NCI-H446 treated with DMSO at 0.1 percent for 48 hours (cell line): ENCODE results near the gene UNCX.

ENCODE experiments used
- DNase-seq: peaks from one replicate; lab custom pipeline; 2025; lab: John Stamatoyannopoulos, UW

UNCX gene

DNA sequence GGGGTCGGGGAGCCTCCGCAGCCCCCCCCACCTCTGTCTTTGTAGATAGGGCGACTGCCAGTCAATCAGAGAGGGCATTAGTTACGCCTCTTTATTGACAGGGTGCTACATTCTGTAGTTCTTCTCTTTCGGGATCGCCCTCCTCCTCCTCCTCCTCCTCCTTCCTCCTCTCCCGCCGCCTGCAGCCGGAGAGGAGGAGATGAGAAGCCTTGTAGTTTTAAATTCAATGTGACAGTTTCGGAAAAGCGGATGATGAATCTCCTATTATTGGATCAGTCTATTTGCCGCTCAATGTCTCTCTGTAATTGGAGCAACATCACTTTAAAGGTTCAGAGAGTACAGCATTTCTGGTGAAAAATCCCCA lies 587 bp upstream of the UNCX start:
- DNase-seq, result no peak

DNA sequence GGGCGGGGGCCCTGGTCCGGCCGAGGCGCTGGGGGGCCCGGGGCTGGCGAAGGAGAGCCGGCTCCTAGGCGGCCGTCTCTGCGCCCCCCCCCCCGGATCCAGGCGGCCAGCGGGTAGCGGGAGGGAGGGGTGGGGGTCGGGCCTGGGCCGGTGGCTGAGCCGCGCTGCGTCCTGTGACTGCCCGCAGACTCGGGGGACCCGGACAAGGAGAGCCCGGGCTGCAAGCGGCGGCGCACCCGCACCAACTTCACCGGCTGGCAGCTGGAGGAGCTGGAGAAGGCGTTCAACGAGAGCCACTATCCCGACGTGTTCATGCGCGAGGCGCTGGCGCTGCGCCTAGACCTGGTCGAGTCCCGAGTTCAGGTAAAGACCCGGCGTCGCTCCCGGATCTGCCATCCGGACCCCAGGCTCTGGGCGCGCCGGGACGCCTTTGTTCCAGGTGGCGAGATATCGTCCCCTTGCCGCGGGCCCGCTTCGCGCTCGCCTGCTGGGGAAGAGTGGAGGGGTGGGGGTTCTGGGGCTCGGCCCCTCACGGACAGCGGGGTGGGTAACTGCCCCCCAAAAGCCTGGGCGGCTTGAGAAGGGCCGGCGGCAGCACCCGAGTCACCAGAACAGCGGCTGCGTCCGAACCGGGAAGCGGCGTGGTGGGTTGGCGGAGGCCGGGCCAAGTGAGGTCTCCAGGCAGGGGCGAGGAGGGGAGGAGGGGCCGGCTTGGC lies 819 bp downstream of the UNCX start:
- no peak for DNase-seq

DNA sequence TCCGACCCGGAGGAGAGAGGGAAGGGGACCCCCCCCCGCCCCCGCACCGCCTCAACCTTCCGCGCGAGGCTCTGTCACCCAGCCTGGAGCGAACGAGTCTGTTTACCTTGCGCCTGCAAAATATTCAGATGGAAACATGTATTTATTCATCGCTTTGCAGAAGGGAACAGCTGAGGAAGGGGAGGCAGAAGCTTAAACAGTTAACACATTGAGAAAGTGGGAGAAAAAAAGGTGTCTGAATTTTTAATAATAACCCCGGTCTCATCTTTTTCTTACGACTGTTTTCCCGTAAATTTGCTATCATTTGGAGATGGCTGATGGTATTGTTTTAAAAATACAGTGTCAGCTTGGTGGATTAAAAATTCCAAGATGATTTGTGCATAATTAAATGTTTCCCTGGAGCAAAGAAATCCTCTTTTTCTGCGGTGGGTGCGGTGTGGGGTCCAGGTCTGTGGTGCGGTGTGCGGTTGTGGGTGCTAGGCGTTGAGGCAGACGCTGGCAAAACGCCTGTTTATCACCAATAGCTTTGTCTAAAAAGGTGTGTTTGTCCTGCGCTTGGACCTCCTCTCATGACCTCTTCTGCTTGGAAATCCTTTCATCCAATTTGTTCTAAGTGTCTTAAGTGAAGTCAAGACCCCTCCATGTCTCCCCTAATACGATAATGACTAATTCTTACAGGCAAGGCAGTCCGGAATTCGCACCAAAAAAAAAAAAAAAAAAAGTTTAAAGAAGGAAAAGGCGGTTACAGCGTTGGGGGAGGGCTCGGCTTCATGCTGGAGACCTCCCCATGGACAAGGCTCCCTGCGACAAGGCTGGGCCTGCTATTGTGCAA lies 1.6 kb downstream of the UNCX start:
- DNase-seq, result no peak

DNA sequence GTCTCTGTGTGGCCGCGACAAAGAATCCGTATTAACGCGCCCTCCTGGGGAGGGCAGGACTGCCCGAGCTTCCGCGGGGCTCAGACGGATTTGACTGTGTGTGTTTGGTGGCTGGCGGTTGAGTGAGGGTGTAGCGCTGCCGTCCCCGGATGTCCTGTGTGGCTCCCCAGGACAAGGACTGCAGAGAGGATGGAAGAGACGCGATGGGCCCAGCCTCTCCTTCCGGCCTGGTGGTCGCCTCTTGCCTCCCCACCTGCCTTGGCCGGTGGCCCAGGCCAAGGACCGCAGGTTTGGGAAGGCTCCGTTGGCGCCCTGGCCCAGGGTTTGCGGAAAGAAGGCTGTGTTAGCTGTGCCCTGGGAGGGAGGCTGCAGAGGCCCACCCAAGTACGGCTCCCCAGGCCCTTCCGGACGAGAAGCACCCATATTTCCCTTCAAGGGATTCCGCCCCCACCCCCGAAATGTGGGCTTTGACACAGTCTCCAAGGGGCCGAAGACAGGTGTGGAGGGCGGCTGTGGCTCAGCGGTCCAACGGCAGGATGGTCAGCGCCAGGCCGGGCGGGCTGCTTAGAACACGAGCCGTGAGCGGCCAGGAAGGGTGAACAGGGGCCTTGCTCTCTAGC lies 2.3 kb downstream of the UNCX start:
- DNase-seq, result no peak

DNA sequence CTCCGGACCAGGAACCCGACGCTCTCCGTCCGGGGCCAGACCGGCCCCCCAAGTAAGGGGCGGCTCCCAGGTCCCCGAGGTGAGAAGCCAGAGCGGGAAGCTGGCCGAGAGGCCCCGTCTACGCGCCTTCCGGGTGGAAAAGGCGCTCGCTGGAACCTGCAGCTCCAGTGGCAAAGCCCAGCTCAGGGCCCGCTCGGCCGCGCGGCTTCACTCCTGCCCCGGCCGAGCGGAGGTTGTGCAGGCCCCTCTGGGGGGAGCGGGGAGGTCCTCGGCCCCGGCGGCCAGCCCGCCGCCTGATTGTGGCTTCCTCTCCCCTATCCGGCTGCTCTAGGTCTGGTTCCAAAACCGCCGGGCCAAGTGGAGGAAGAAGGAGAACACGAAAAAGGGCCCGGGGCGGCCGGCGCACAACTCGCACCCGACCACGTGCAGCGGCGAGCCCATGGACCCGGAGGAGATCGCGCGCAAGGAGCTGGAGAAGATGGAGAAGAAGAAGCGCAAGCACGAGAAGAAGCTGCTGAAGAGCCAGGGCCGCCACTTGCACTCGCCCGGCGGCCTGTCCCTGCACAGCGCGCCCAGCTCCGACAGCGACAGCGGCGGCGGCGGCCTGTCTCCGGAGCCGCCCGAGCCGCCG lies 2.9 kb downstream of the UNCX start:
- DNase-seq, result no peak

DNA sequence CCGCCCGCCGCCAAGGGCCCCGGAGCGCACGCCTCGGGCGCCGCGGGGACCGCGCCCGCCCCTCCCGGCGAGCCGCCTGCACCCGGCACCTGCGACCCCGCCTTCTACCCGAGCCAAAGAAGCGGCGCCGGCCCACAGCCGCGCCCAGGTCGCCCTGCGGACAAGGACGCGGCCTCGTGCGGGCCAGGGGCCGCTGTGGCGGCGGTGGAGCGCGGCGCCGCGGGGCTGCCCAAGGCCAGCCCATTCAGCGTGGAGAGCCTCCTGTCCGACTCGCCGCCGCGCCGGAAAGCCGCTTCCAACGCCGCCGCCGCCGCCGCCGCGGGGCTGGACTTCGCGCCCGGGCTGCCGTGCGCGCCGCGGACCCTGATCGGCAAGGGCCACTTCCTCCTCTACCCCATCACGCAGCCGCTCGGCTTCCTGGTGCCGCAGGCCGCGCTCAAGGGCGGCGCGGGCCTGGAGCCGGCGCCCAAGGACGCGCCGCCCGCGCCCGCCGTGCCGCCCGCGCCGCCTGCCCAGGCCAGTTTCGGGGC lies 3.5 kb downstream of the UNCX start:
- no peak for DNase-seq

DNA sequence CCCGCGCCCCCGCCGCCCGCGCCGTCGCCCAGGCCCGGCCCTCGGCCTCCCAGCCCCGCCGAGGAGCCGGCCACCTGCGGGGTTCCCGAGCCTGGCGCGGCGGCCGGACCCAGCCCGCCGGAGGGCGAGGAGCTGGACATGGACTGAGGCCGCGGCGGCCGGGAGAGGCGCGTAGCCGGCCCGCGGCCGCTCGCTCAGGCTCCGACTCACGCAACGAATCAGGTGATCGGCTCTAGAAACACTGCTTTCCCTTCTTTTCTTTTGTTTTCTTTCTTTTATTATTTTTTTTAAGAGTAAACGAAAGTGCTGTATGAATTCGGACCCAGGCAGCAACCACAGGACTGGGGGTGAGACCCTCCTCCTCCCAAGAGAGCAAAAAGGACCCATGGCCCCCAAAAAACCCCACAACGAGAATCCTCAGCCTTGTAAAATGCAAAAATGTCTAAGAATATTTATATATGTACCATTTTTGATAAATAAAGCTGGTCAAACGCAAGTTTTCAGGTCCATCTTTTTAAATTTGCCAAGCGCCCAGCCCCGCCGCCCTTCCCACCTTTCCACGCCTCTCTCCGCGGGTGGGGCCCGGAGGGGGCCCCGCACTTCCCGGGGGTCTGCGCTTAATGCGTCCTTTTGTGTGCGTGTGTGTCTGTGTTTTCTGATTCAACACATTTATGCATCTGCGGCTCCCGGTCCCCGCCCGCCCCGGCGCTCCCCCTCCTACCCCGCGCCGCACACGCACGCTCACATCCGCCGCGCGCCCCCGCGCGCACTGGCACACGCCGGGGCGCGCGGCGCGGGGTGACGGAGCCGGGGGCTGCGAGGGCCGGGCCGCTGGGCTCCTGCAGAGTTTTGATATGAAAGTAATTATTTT lies 4.4 kb downstream of the UNCX start:
- no peak for DNase-seq

DNA sequence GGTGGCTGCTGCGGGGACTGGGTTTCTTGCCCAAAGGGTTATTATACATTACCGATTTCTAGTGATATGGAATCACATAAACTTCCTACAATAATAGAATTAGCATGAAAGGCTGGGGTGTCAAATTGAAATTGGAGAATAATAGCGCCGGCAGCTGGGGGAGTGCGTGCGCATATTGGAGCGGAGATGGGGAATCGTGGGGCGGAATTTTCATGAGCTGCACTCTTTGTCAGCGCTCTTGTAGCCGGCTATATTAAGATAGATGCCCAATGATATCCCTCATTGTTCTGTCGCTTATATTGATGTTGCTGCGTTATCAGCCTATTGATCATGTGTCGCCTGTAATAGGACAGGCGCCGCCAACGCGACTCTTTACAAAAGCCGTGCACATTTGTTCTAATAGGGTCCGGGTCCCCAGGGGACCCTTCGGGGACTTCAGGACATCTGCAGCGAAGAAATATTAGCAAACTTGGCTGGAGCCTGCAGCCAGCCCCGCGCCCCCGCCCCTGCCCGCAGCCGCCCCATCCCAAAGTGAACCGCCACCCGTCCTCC lies 5.1 kb downstream of the UNCX start:
- no peak for DNase-seq

DNA sequence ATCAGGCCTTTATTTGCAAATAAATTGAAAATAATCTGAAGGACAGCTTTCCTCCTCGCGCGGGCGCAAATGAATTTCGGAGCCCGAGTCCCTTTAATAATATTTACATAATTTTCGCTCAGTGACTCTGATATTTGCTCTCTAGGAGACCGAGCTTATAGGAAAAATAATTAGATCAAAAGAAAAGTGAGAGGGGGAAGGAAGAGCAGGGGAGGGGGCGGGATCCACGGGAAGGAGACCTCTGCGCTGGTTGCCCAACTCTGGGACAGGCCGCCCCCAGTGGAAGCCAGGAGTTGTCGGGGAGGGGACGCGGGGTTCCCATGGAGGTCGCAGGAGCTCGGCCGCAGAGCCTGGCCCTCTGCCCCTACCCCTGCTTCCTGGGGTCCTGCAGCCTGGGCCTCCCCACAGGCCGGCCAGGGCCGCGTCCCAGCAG lies 5.8 kb downstream of the UNCX start:
- no peak for DNase-seq

DNA sequence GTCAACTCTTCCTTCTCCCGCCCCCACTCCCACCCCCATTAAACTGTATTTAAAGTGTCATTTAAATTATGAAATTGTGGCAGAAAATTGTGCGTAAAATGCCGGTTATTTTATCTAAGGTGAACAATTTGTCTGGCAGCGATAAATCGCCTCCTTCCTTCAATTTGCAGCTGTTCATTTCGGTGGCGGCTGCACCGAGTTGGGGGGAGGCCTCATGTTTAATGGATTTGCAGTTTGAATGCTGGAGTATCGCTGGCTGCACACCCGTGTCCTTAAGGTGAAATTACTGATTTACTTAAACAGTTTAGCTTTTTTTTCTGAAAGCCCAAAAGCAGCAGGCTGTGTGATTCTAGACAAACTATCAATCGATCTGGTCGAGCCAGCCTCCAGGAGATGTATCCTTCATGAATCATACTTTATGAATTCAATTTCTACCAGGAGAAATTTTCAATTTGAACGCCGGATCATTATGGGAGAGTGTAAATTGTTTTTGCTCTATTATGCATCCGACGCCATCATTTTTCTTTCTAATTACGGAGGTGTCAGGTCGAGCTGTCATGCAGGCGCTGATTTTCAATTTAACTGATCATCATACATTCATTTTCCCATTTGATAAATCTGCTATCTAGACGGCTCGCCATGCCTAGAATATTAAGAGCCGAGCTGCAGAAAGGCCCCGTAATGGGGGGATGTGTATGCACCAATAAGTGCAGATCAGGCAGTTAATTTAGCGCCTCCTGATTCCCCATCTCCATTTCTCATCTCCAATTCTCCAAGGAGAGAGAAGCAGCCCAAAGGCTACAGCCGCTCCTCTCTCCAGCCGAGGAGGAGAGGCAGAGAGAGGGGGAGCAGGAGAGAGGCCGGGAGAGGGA lies 6.5 kb downstream of the UNCX start:
- no peak for DNase-seq

DNA sequence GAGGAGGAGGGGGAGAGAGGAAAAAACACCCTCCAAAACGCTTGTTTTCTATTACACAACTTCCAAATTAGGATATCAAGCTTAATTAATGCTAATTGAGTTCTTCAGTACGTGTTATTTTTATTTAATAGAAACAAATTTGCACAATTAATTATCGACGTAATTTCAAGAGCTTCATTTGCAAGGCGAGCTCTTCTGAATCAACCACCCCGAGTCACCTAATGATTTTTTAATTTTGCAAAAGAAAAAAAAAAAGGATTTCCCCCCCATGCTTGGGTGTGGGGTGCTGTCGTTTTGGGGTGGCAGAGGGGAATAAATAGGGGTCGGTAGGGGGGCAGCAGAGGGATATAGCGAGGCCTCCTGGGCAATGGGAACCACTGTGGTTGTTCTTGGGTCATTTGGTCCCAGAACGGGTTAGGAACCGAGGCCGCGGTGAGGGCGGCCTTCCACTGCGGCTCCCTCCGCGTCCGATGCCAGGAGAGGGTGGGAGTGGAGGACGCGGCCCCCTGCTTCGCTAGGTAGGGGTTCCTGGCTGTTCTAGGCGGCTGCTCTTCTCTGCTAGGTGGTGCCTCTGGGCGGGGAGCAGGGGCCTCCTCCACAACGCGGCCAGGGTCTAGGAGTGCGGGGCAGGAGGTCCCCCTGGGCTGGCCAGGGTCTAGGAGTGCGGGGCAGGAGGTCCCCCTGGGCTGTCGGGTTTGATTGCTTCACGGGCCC lies 7.3 kb downstream of the UNCX start:
- DNase-seq, result no peak

DNA sequence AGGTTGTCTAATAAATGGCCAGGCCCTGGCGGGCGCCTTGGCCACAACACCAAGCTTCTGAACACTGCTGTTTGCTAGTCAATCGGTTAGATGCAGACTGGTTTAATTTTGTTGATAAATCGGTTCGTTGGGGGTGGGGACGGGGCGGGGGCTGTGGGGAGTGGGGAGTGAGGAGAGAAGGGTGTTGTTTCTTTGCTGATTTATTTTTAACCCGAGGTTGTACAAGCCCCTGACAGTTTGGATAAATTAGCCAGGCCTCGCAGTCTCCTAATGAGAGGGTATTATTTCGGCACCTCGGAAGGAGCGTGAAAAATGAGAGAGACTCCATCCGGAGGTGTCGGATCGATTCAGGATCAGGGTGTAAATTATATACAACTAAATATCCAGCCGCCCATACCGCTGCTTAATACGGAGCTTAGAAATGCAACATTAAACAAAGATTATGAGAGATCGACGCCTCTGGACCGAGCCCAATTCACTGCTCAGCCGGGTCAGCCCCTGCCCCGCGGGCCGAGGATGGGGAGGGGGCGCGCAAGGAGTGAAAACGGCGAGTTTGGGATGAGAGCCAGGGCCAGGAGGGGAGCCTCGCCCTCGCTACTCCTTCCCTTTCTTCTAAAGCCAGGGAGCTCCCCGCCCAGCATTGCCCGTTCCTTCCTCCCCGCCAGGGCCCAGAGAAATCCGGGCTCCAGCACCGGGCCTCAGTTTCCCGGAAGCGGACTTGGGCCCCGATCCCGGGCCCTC lies 8.0 kb downstream of the UNCX start:
- DNase-seq, result no peak

DNA sequence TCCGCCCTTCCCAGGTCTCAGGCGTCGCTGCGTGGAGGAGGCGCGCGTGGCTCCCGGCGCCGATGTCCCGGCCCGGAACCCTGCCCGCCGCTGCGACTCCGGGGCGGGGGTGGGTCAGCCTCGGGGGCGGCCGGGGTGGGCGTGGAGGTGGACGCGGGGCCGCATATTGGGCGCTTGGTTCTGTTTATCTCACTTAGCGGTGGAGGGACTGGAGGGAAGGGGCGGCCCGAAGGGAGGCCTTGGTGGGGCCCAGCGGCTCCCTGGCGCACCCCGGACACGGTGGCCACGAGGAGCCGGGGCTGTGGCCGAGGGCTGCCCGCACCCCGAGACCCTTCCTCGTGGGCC lies 8.6 kb downstream of the UNCX start:
- no peak for DNase-seq

DNA sequence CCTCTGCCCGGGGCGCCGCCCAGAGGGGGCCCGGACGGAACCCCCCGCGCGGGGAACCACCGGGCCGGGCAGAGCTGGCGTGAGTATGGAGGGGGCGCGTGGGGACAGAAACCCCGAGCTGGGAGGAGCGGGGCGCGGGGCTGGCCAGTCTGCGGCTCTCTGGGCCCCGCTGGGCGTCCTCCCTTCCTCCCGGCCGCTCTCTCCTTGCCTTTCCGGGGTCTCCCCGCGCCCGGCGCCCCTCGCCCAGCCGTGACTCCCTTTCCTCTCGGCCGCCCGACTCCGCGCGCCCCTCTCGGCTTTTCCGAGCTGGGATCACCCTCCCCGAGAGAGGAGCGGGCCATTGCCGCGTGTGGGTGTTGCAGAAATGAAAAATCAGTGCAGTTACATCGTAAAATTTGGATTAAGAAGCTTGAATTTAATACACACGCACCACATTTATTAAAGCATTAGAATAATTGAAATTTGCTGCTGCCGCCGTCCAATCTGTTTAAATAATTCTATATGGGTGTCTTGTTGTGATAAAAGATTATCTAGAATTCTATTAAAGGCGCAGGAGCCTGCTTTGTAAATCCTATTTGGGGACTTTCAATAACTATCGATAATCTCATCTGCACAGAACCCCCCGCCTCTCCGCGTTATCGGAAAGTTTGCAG lies 9.1 kb downstream of the UNCX start:
- DNase-seq, result no peak

DNA sequence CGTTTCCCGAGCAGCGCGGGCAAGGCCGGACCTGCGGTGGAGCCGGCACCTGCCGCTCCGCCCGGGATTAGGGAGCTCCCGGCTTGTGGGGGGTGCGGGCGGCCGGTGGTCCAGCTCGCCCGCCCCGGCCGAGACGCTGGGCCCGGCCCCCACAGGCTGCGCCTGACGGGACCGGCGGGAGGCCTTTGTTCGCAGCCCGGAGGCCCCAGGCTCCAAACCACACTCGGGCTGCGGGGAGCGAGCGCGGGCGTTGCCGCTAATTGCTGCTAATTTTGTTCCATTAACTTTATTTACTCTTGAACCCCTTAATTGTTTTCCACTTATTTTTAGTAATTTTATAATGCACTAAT lies 9.6 kb downstream of the UNCX start:
- DNase-seq, result no peak

DNA sequence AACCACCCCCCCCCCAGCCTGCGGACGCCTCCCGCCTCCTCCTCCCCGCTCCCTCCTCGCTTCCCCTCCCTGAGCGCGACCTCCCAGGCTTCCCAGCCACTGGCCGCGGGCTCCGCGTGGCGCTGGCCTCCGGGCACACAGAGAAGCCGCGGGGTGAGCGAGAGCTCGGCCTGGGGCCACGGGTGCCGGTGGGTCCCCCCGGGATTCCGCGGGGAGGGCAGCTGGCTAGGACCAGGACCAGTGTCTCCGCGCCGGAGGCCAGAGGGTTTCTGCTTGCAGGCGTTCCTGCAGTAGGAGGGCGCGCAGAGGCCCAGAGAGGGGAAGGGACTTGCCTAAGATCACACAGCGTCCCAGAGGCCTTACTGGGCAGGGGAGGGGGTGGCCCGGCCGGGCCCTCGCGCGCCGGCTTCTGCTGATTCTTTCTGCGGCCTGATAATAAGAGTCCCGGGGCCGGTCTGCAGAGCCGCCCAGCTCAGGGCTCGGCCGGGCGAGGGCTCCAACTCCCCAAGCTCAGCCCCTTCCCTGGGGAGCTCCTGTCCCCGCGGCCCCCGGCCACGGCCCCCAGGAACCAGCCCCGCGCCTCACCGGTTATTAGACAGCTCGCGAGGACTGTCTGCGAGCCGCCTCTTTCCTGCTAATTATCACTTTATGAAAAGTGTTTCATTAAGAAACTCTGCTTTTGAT lies 10.1 kb downstream of the UNCX start:
- no peak for DNase-seq

DNA sequence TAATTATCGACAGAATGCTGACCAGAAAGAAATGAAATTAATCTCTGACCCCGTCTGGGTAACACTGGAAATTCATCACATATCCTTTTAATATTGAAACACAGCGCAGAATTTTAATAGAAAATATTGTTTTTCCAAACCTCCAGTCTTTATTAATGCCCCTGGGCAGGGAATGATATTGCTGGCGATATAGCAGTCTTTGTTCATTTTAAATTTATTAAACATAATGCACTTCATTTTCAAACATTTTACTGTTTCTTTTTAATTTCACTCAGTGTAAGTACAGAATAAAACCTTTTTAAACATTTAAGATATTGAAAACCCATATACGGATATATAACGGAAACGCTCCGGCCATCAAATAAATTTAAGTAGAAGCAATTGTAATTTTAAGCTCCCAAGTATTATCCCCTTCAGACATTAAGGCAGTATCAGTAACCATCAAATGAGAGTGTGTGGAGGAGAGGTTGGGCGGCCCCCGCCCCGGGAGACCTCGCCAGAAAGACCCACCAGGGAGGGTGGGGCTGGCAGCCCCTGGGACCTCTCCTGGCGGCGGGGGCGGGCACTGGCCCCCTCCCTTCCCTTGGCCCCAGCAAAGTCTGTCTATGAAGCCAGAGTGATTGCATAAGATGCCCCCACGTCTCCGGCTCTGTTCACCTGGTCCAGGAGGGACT lies 10.8 kb downstream of the UNCX start:
- no peak for DNase-seq
